Neuronal stem cell (in vitro differentiated cells): ENCODE data around the gene POLN.

ENCODE experiments used
- DNase-seq: peaks from one replicate; pipeline ENCODE4 v3.0.0-alpha.2; 2013; ENCODE audit warnings: low spot score
- H2AFZ ChIP-seq: one replicate; pipeline ENCODE4 v1.6.1; 2013; ENCODE audit warnings: mild to moderate bottlenecking, low read length, inconsistent platforms
- H2AK5ac ChIP-seq: 2 replicates; pipeline ENCODE4 v1.6.1; 2013; ENCODE audit warnings: low read depth, mild to moderate bottlenecking, inconsistent platforms, low read length, moderate library complexity, mixed read lengths
- H2BK120ac ChIP-seq: 2 replicates; pipeline ENCODE4 v1.6.1; 2013; ENCODE audit warnings: low read depth, mild to moderate bottlenecking, inconsistent platforms, low read length, moderate library complexity, mixed read lengths
- H2BK12ac ChIP-seq: one replicate; pipeline ENCODE4 v1.6.1; 2013; ENCODE audit warnings: low read length, inconsistent platforms
- H2BK15ac ChIP-seq: 2 replicates; pipeline ENCODE4 v1.6.1; 2013; ENCODE audit warnings: mild to moderate bottlenecking, low read length, inconsistent platforms, mixed read lengths
- H2BK5ac ChIP-seq: one replicate; pipeline ENCODE4 v1.6.1; 2013; ENCODE audit warnings: inconsistent platforms, mild to moderate bottlenecking, low read length, moderate library complexity
- H3K14ac ChIP-seq: one replicate; pipeline ENCODE4 v1.6.1; 2013; ENCODE audit warnings: low read length, inconsistent platforms
- H3K18ac ChIP-seq: 2 replicates; pipeline ENCODE4 v1.6.1; 2013; ENCODE audit warnings: low read length, inconsistent platforms
- H3K23ac ChIP-seq: 2 replicates; pipeline ENCODE4 v1.6.1; 2013; ENCODE audit warnings: low read depth, mild to moderate bottlenecking, mixed read lengths, low read length, inconsistent platforms; ENCODE audit not compliant: poor library complexity
- H3K27ac ChIP-seq: replicated peaks from 3 replicates; pipeline ENCODE4 v1.5.1; 2013; ENCODE audit warnings: low read length, inconsistent platforms
- H3K27me3 ChIP-seq, 3 experiments: 2 replicates each; pipeline ENCODE4 v1.6.1; 2013; ENCODE audit warnings: low read length in 3 of 3, mild to moderate bottlenecking in 2 of 3, inconsistent platforms in 1 of 3, low read depth in 1 of 3, mixed read lengths in 1 of 3, moderate library complexity in 1 of 3; ENCODE audit not compliant: control insufficient read depth in 3 of 3, insufficient read depth in 3 of 3
- H3K36me3 ChIP-seq, 2 donors: replicated peaks in 1 of 2; 2 replicates each; pipeline ENCODE4 v1.6.1; 2013; ENCODE audit warnings: low read length in 2 of 2; ENCODE audit not compliant: control insufficient read depth in 2 of 2, insufficient read depth in 2 of 2
- H3K4ac ChIP-seq: 2 replicates; pipeline ENCODE4 v1.6.1; 2013; ENCODE audit warnings: inconsistent platforms, mild to moderate bottlenecking, low read length, moderate library complexity
- H3K4me1 ChIP-seq, 2 donors: 1 replicate in 1 of 2; 2 replicates in 1 of 2; pipeline ENCODE4 v1.6.1; 2013; ENCODE audit warnings: low read length in 2 of 2, low read depth in 1 of 2; ENCODE audit not compliant: control insufficient read depth in 2 of 2, insufficient read depth in 1 of 2
- H3K4me2 ChIP-seq: one replicate; pipeline ENCODE4 v1.6.1; 2013; ENCODE audit warnings: mild to moderate bottlenecking, low read length, inconsistent platforms; ENCODE audit not compliant: insufficient read depth, poor library complexity, severe bottlenecking
- H3K4me3 ChIP-seq, 2 donors: 2 replicates each; pipeline ENCODE4 v1.5.1; 2013; ENCODE audit warnings: low read length in 2 of 2, mild to moderate bottlenecking in 2 of 2, inconsistent platforms in 1 of 2, moderate library complexity in 1 of 2
- H3K79me1 ChIP-seq: one replicate; pipeline ENCODE4 v1.6.1; 2013; ENCODE audit warnings: low read depth, mild to moderate bottlenecking, inconsistent platforms, low read length, moderate library complexity
- H3K9ac ChIP-seq: one replicate; pipeline ENCODE4 v1.6.1; 2013; ENCODE audit warnings: mild to moderate bottlenecking, low read depth, low read length, inconsistent platforms; ENCODE audit not compliant: poor library complexity
- H3K9me3 ChIP-seq, 2 donors: replicated peaks in 1 of 2; 2 replicates each; pipeline versions ENCODE3 to v1.6.1; 2013; ENCODE audit warnings: low read length in 2 of 2, mild to moderate bottlenecking in 2 of 2, inconsistent platforms in 1 of 2, low read depth in 1 of 2, mixed read lengths in 1 of 2, moderate library complexity in 1 of 2; ENCODE audit not compliant: control insufficient read depth in 2 of 2, insufficient read depth in 1 of 2
- H4K8ac ChIP-seq: one replicate; pipeline ENCODE4 v1.6.1; 2013; ENCODE audit warnings: low read depth, mild to moderate bottlenecking, inconsistent platforms, low read length, moderate library complexity
- H4K91ac ChIP-seq: one replicate; pipeline ENCODE4 v1.6.1; 2013; ENCODE audit warnings: low read length, low read depth, mild to moderate bottlenecking, inconsistent platforms; ENCODE audit not compliant: poor library complexity
- WGBS, 2 donors: extraction: QIAGEN DNeasy Blood & Tissue Kit; methylation state at CpG; one replicate each; pipeline ENCODE4 v1.1.7; 2013; ENCODE audit warnings: missing lambda C conversion rate in 2 of 2, mixed read lengths in 1 of 2; ENCODE audit not compliant: insufficient read length in 2 of 2, insufficient replicate concordance in 1 of 2; ENCODE audit errors: extremely low coverage in 2 of 2; 5-methylcytosine and 5-hydroxymethylcytosine counted together

The POLN gene

DNA sequence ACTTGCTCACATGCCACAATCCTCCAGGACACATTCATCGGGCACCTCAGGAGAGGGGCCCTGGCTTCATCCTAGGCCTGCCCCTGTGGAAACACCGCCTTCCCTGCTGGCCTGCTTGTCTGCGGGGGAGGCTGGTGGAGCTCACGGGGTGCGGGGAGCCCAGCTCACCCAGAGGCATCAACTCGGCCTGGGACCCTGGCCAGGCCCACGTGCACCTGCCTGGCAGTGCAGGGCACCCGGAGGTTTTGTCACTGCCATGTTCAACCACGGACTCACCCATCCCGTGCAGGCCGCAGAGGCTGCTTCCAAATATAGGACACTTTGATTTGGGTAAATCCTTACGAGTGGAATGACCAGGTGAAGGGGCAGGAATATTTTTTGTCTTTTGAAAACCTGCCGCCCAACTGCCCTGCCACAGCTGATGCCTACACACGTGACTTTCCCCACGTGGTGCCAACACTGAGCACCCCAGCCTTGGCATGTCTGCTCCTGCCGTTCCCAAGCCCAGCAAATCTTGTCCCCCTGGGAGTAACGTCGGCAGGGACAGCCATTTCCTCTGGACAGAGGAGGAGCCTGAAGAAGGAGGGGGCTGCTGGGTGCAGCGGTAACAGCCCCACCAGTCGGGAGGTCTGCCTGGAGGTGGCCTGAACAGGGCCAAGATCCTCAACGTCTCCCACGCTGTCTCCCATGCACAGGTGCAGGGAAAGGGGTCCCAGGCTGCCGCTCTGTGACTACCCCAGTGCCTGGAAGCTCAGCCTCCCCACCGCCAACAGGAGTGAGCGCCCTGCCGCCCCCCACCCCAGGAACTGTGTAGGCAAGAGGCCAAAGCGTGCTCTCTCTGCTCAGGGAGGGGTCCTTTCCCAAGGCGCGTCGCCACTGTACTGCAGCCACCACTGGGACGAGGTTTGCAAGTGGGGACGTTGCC is 11.5 kb upstream of the POLN start:
- no peak overlapping the region for H3K4me3 ChIP-seq
- peak overlapping the region; percentile 91 for H3K23ac ChIP-seq
- H4K8ac ChIP-seq: no peak overlapping the region
- no peak overlapping the region for H3K18ac ChIP-seq
- H3K4me2 ChIP-seq: no peak overlapping the region
- H2BK12ac ChIP-seq: no peak overlapping the region
- no peaks in the 10 kb centered on the region for H3K27me3 ChIP-seq
- no peaks in the 10 kb centered on the region for H3K4me1 ChIP-seq
- peaks cover 15% of the 10 kb centered on the region for H3K79me1 ChIP-seq
- no peak for DNase-seq
- H2BK15ac ChIP-seq: no peak overlapping the region
- no peak overlapping the region for H3K9ac ChIP-seq
- no peak overlapping the region for H2AK5ac ChIP-seq
- H3K36me3 ChIP-seq: peaks cover 37 to 51% of the 10 kb centered on the region in 2 donors
- H2BK5ac ChIP-seq: peak overlapping the region; percentile 75
- peak overlapping the region; percentile 76 for H3K4ac ChIP-seq
- H4K91ac ChIP-seq: no peak overlapping the region
- no peak overlapping the region for H3K27ac ChIP-seq
- H3K9me3 ChIP-seq: no peaks in the 10 kb centered on the region
- no CpG with 5 or more reads among the region's 32 CpGs for WGBS, 2 donors
- H3K14ac ChIP-seq: no peak overlapping the region
- no peak overlapping the region for H2BK120ac ChIP-seq
- H2AFZ ChIP-seq: no peak overlapping the region

DNA sequence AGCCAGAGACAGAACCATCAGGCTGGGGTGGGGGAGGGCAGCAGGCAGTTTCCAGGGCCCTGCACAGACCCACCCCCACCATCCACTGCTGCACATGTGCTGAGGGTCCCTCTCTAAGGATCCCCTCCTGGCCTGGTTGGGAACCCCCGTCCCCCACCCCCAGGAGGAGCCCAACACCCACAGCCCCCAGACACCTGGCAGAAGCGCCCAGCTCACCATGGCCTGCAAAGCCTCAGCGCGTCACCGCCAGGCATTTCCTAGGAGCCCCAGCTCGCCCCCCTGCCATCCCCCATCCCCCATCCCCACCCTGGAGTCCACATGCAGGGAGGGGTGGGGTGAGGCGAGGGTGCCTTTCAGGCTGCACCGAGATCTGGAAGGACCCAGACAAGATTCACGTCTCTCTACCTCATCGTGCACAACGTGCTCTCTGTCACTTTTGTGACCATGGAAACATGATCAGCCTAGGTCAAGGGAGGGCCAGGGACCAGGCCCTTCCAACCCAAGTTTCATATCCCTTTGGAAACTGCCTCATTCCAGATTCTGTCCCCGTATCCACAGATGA is 10.7 kb upstream of the POLN start:
- no peaks in the 10 kb centered on the region for H3K27me3 ChIP-seq
- no peak overlapping the region for H3K9ac ChIP-seq
- peaks cover 10% of the 10 kb centered on the region for H3K79me1 ChIP-seq
- H3K4me2 ChIP-seq: no peak overlapping the region
- no peak overlapping the region for H3K27ac ChIP-seq
- no peak overlapping the region for H3K18ac ChIP-seq
- no peak overlapping the region for H2AFZ ChIP-seq
- H3K23ac ChIP-seq: peak overlapping the region; percentile 31
- H2BK12ac ChIP-seq: no peak overlapping the region
- DNase-seq: no peak
- H3K9me3 ChIP-seq: no peaks in the 10 kb centered on the region
- no peak overlapping the region for H3K4me3 ChIP-seq
- peaks cover 33 to 43% of the 10 kb centered on the region in 2 donors for H3K36me3 ChIP-seq
- H2BK120ac ChIP-seq: no peak overlapping the region
- H2BK15ac ChIP-seq: no peak overlapping the region
- H3K14ac ChIP-seq: peak overlapping the region; percentile 71
- no peak overlapping the region for H2AK5ac ChIP-seq
- no peaks in the 10 kb centered on the region for H3K4me1 ChIP-seq
- peak overlapping the region; percentile 82 for H4K8ac ChIP-seq
- H3K4ac ChIP-seq: no peak overlapping the region
- WGBS, 2 donors: no CpG with 5 or more reads among the region's 12 CpGs
- peak overlapping the region; percentile 75 for H2BK5ac ChIP-seq
- no peak overlapping the region for H4K91ac ChIP-seq

DNA sequence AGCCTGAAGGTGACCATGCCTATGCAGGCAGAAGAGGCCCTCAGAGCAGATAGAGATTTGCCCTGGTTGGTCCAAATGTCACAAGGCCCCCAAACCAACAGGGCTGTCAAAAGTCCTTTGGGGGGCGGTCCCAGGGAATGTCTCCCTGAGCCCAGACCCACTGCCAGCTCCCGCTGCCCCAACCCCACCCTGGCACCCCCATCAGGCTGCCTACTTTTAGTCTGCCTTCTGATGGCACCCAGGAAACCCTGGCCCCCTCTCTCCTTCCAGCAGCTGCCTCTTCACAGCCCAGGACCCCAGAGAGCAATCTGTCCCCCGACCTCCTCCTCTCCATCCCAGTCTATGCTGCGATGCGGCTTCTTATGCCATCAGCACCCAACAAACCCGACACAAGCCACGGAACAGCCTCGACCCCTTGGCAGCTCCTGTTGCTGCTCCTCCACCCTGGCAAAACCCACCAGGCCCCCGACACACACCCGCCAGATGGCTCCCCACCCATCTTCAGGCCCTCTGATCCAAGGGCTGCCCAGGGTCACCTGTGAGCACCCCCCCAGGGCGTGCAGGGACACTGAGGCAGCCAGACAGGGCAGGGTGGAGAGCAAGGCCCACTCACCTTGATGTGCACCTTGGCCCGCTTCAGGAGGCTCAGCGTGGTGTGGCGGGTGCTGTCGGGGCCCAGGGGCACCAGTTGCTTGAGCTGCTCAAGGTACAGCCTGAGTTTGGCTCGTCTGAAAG is 10.0 kb upstream of the POLN start:
- no peak overlapping the region for H2BK15ac ChIP-seq
- peak overlapping the region; percentile 71 for H3K14ac ChIP-seq
- H3K23ac ChIP-seq: peak overlapping the region; percentile 31
- H2AFZ ChIP-seq: no peak overlapping the region
- WGBS, 2 donors: no CpG with 5 or more reads among the region's 16 CpGs
- peak overlapping the region; percentile 11 for H3K18ac ChIP-seq
- peaks cover 32 to 39% of the 10 kb centered on the region in 2 donors for H3K36me3 ChIP-seq
- peak overlapping the region; percentile 75 for H2BK5ac ChIP-seq
- H3K27ac ChIP-seq: no peak overlapping the region
- no peak overlapping the region for H2AK5ac ChIP-seq
- peak overlapping the region; percentile 82 for H4K8ac ChIP-seq
- H3K4me3 ChIP-seq: no peak overlapping the region
- H3K79me1 ChIP-seq: peaks cover 5% of the 10 kb centered on the region
- DNase-seq: no peak
- no peak overlapping the region for H4K91ac ChIP-seq
- no peak overlapping the region for H3K9ac ChIP-seq
- no peak overlapping the region for H2BK12ac ChIP-seq
- H3K27me3 ChIP-seq: no peaks in the 10 kb centered on the region
- no peak overlapping the region for H3K4me2 ChIP-seq
- no peaks in the 10 kb centered on the region for H3K4me1 ChIP-seq
- no peak overlapping the region for H3K4ac ChIP-seq
- no peak overlapping the region for H2BK120ac ChIP-seq
- no peaks in the 10 kb centered on the region for H3K9me3 ChIP-seq
